Parathyroid adenoma (tissue), 2 donors: ENCODE measurements around the gene ZMYM4.

Source experiments
- H2AFZ ChIP-seq: fragments of 300-600 bp; sonication (generic); one replicate; pipeline ENCODE4 v1.7.0; 2017; ENCODE audit warnings: antibody characterized with exemption, mild to moderate bottlenecking
- H3K27ac ChIP-seq: fragments of 300-600 bp; sonication (generic); one replicate; pipeline ENCODE4 v1.7.0; 2017
- H3K27me3 ChIP-seq: fragments of 300-600 bp; sonication (generic); one replicate; pipeline ENCODE4 v1.7.0; 2017; ENCODE audit warnings: low read length; ENCODE audit not compliant: control insufficient read depth, insufficient read depth
- H3K36me3 ChIP-seq: fragments of 300-600 bp; sonication (generic); one replicate; pipeline ENCODE4 v1.7.0; 2017; ENCODE audit warnings: low read length; ENCODE audit not compliant: control insufficient read depth, insufficient read depth
- H3K4me1 ChIP-seq: fragments of 300-600 bp; sonication (generic); one replicate; pipeline ENCODE4 v1.7.0; 2017; ENCODE audit warnings: control low read depth
- H3K4me2 ChIP-seq: fragments of 300-600 bp; sonication (generic); one replicate; pipeline ENCODE4 v1.7.0; 2017; ENCODE audit warnings: low read length
- H3K4me3 ChIP-seq: fragments of 300-600 bp; sonication (generic); one replicate; pipeline ENCODE4 v1.7.0; 2017; ENCODE audit warnings: low read depth, low read length
- H3K79me2 ChIP-seq: fragments of 300-600 bp; sonication (generic); one replicate; pipeline ENCODE4 v1.7.0; 2017; ENCODE audit warnings: control low read depth
- H3K9ac ChIP-seq: fragments of 300-600 bp; sonication (generic); one replicate; pipeline ENCODE4 v1.7.0; 2017; ENCODE audit warnings: mild to moderate bottlenecking
- H3K9me3 ChIP-seq: fragments of 300-600 bp; sonication (generic); one replicate; pipeline ENCODE4 v1.7.0; 2017; ENCODE audit warnings: low read length; ENCODE audit not compliant: control insufficient read depth
- CTCF ChIP-seq: fragments of 300-600 bp; sonication (generic); IDR thresholded peaks from one replicate; pipeline ENCODE4 v1.7.0; 2017; ENCODE audit warnings: antibody characterized with exemption, mild to moderate bottlenecking
- donor health status: primary hyperparathyroidism.

The ZMYM4 gene

GRCh38 chr1:35264035-35264434, 4.5 kb upstream of the ZMYM4 start:
- no peaks in the 10 kb centered on the region for H3K9me3 ChIP-seq
- H3K4me3 ChIP-seq, result no peak overlapping the region
- H3K79me2 ChIP-seq, result no peaks in the 10 kb centered on the region
- no peak overlapping the region for H3K9ac ChIP-seq
- no peak overlapping the region for H3K27ac ChIP-seq
- H3K4me1 ChIP-seq, result peaks cover 4% of the 10 kb centered on the region
- TF ChIP-seq CTCF, result no peak
- H3K36me3 ChIP-seq, result no peaks in the 10 kb centered on the region
- H3K4me2 ChIP-seq, result no peak overlapping the region
- no peaks in the 10 kb centered on the region for H3K27me3 ChIP-seq
- no peak overlapping the region for H2AFZ ChIP-seq

DNA sequence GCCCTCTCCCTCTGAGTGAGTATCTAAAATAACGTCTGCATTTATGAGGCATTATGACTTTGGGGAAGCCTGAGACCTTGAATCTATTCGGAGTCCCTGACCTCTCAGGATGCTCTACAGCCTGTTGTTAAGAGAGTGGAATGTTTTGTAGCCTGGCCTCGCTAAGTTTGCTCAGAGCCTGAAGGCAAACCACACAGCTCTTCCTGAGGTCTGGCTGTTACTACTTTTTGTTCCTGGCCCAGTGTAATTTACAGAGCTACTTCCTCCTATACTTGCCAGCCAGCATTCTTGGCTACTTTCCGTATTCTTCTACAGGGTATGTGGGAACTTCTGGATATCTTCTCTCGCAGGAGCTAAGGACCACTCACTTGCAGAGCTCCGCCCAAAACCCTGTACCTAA, 3.6 kb upstream of the ZMYM4 start:
- Histone ChIP-seq H3K36me3 (no peaks in the 10 kb centered on the region), H3K4me3 (no peak overlapping the region), H3K4me1 (peaks cover 4% of the 10 kb centered on the region), H3K9ac (no peak overlapping the region), H3K27me3 (no peaks in the 10 kb centered on the region), H2AFZ (peak overlapping the region; percentile 19), H3K27ac (no peak overlapping the region), H3K79me2 (no peaks in the 10 kb centered on the region), H3K9me3 (no peaks in the 10 kb centered on the region), H3K4me2 (no peak overlapping the region)
- no peak for TF ChIP-seq CTCF

DNA sequence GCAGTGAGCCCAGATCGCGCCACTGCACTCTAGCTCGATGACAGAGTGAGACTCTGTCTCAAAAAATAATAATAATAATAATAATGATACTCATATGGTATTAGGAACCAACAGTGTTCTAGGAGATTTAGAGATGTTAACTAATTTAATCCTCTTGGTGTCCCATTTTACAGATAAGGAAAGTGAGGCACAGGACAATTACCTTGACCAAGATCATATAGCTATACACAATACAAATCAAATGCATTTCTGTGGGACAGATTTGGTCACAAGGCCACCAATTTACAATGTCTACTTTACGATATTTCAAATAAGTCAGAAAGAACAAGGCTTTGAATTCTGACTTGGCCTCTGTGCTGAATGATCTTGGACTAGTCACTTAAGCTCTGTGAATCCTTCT, 2.2 kb upstream of the ZMYM4 start:
- Histone ChIP-seq H3K4me2 (no peak overlapping the region), H3K36me3 (no peaks in the 10 kb centered on the region), H3K27ac (no peak overlapping the region), H3K9me3 (no peaks in the 10 kb centered on the region), H2AFZ (no peak overlapping the region), H3K79me2 (peaks cover 2% of the 10 kb centered on the region), H3K4me3 (no peak overlapping the region), H3K4me1 (peaks cover 4% of the 10 kb centered on the region), H3K9ac (no peak overlapping the region), H3K27me3 (no peaks in the 10 kb centered on the region)
- no peak for TF ChIP-seq CTCF

- H2AFZ ChIP-seq, result peak overlapping the region; percentile 84
- no peaks in the 10 kb centered on the region for H3K9me3 ChIP-seq
- no peak overlapping the region for H3K27ac ChIP-seq
- H3K36me3 ChIP-seq, result no peaks in the 10 kb centered on the region
- peak overlapping the region; percentile 83 for H3K4me2 ChIP-seq
- no peak overlapping the region for H3K9ac ChIP-seq
- no peak for TF ChIP-seq CTCF
- H3K27me3 ChIP-seq, result no peaks in the 10 kb centered on the region
- peaks cover 2% of the 10 kb centered on the region for H3K79me2 ChIP-seq
- peaks cover 4% of the 10 kb centered on the region for H3K4me1 ChIP-seq
- H3K4me3 ChIP-seq, result peak overlapping the region; percentile 71
Measured at GRCh38 chr1:35269201-35269988, 886 bp downstream of the ZMYM4 start.

DNA sequence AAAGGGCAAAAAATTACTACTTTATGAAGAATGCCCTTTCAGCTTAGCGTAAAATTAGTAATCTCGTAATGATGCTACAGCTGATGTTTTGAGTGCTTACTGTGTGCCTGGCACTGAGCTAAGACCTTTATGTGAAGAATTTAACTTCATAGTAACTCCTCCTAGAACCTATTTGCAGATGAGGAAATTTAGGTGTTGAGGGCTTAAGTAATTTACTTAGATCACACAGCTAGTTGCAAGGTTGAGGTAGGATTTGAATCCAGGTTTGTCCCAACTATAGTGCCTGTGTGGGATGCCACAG, 1.4 kb downstream of the ZMYM4 start:
- H3K9ac ChIP-seq, result no peak overlapping the region
- H3K4me3 ChIP-seq, result peak overlapping the region; percentile 71

More for the DNA sequence above, 1.4 kb downstream of the ZMYM4 start:
- TF ChIP-seq CTCF, result no peak
- Histone ChIP-seq H3K9me3 (no peaks in the 10 kb centered on the region), H3K36me3 (no peaks in the 10 kb centered on the region), H3K4me1 (peaks cover 4% of the 10 kb centered on the region), H3K4me2 (peak overlapping the region; percentile 83), H3K79me2 (peaks cover 2% of the 10 kb centered on the region), H3K27ac (no peak overlapping the region), H2AFZ (no peak overlapping the region), H3K27me3 (no peaks in the 10 kb centered on the region)
